ENCODE data around the gene CPSF4L. TPM values are rescaled to one million over a fixed set of nuclear protein-coding genes. Genes with fewer than 3 reads are reported as not detected.

The CPSF4L gene
- total and polyA plus RNA-seq, 2 experiments from 2014 or later: not detected

- no peak for DNase-seq (ENCODE audit: low spot score)
- 55% methylated on average over 10 of the region's 10 CpGs for WGBS (ENCODE audit: low lambda C conversion rate, missing lambda C conversion rate)
- Histone ChIP-seq H2AFZ (no peak overlapping the region), H3K27me3 (no peaks in the 10 kb centered on the region), H4K20me1 (ENCODE audit: insufficient read depth, poor library complexity, severe bottlenecking) (peaks cover 79% of the 10 kb centered on the region), H3K4me3 (no peak overlapping the region), H3K27ac (peak overlapping the region; percentile 9), H3K4me1 (ENCODE audit: insufficient read depth) (peaks cover 26% of the 10 kb centered on the region), H3K36me3 (replicated peaks; ENCODE audit: insufficient read depth, low read depth) (no peaks in the 10 kb centered on the region), H3K9me2 (replicated peaks; ENCODE audit: insufficient read depth) (no peaks in the 10 kb centered on the region), H3K9me3 (ENCODE audit: low read depth) (no peaks in the 10 kb centered on the region), H3K79me2 (peaks cover 58% of the 10 kb centered on the region), H3K4me2 (no peak overlapping the region)
- TF ChIP-seq CTCF (IDR thresholded peaks at IDR 0.05; ENCODE audit: poor library complexity): no peak
- no peak for TF ChIP-seq EZH2 (IDR thresholded peaks at IDR 0.05; ENCODE audit: borderline replicate concordance)
- TF ChIP-seq EZH2phosphoT487 (IDR thresholded peaks at IDR 0.05; ENCODE audit: low read depth, severe bottlenecking, unreplicated experiment): no peak
These were observed 22.2 kb upstream of the CPSF4L start for GRCh38 chr17:73283841-73284282.

GRCh38 chr17:73283250-73283649 lies 21.6 kb upstream of the CPSF4L start:
- Histone ChIP-seq H3K36me3 (replicated peaks; ENCODE audit: insufficient read depth, low read depth) (no peaks in the 10 kb centered on the region), H4K20me1 (ENCODE audit: insufficient read depth, poor library complexity, severe bottlenecking) (peaks cover 73% of the 10 kb centered on the region), H3K9me2 (replicated peaks; ENCODE audit: insufficient read depth) (no peaks in the 10 kb centered on the region), H3K27me3 (no peaks in the 10 kb centered on the region), H3K79me2 (peaks cover 52% of the 10 kb centered on the region), H3K9me3 (ENCODE audit: low read depth) (no peaks in the 10 kb centered on the region), H3K4me3 (no peak overlapping the region), H3K4me1 (ENCODE audit: insufficient read depth) (peaks cover 27% of the 10 kb centered on the region), H2AFZ (no peak overlapping the region), H3K4me2 (no peak overlapping the region), H3K27ac (peak overlapping the region; percentile 3)
- no peak for TF ChIP-seq CTCF (IDR thresholded peaks at IDR 0.05; ENCODE audit: poor library complexity)
- TF ChIP-seq EZH2 (IDR thresholded peaks at IDR 0.05; ENCODE audit: borderline replicate concordance): no peak
- no peak for TF ChIP-seq EZH2phosphoT487 (IDR thresholded peaks at IDR 0.05; ENCODE audit: low read depth, severe bottlenecking, unreplicated experiment)
- 96% methylated on average over 5 of the region's 5 CpGs for WGBS (ENCODE audit: low lambda C conversion rate, missing lambda C conversion rate)
- no peak for DNase-seq (ENCODE audit: low spot score)

GRCh38 chr17:73282629-73283028 lies 20.9 kb upstream of the CPSF4L start:
- Histone ChIP-seq H3K9me3 (ENCODE audit: low read depth) (no peaks in the 10 kb centered on the region), H3K4me2 (no peak overlapping the region), H3K4me3 (no peak overlapping the region), H4K20me1 (ENCODE audit: insufficient read depth, poor library complexity, severe bottlenecking) (peaks cover 67% of the 10 kb centered on the region), H3K9me2 (replicated peaks; ENCODE audit: insufficient read depth) (no peaks in the 10 kb centered on the region), H3K36me3 (replicated peaks; ENCODE audit: insufficient read depth, low read depth) (no peaks in the 10 kb centered on the region), H3K27me3 (no peaks in the 10 kb centered on the region), H3K79me2 (peaks cover 46% of the 10 kb centered on the region), H3K4me1 (ENCODE audit: insufficient read depth) (peaks cover 27% of the 10 kb centered on the region), H3K27ac (no peak overlapping the region), H2AFZ (no peak overlapping the region)
- no peak for TF ChIP-seq CTCF (IDR thresholded peaks at IDR 0.05; ENCODE audit: poor library complexity)
- TF ChIP-seq EZH2phosphoT487 (IDR thresholded peaks at IDR 0.05; ENCODE audit: low read depth, severe bottlenecking, unreplicated experiment): no peak
- no peak for TF ChIP-seq EZH2 (IDR thresholded peaks at IDR 0.05; ENCODE audit: borderline replicate concordance)
- DNase-seq (ENCODE audit: low spot score): no peak
- WGBS (ENCODE audit: low lambda C conversion rate, missing lambda C conversion rate): 92% methylated on average over 9 of the region's 9 CpGs

GRCh38 chr17:73281928-73282327 lies 20.2 kb upstream of the CPSF4L start:
- Histone ChIP-seq H3K9me3 (ENCODE audit: low read depth) (no peaks in the 10 kb centered on the region), H3K36me3 (replicated peaks; ENCODE audit: insufficient read depth, low read depth) (no peaks in the 10 kb centered on the region), H3K27ac (no peak overlapping the region), H3K4me2 (no peak overlapping the region), H4K20me1 (ENCODE audit: insufficient read depth, poor library complexity, severe bottlenecking) (peaks cover 60% of the 10 kb centered on the region), H3K4me3 (no peak overlapping the region), H3K79me2 (peaks cover 39% of the 10 kb centered on the region), H3K27me3 (no peaks in the 10 kb centered on the region), H3K4me1 (ENCODE audit: insufficient read depth) (peaks cover 27% of the 10 kb centered on the region), H3K9me2 (replicated peaks; ENCODE audit: insufficient read depth) (no peaks in the 10 kb centered on the region), H2AFZ (no peak overlapping the region)
- TF ChIP-seq EZH2phosphoT487 (IDR thresholded peaks at IDR 0.05; ENCODE audit: low read depth, severe bottlenecking, unreplicated experiment): no peak
- no peak for TF ChIP-seq CTCF (IDR thresholded peaks at IDR 0.05; ENCODE audit: poor library complexity)
- TF ChIP-seq EZH2 (IDR thresholded peaks at IDR 0.05; ENCODE audit: borderline replicate concordance): no peak
- DNase-seq (ENCODE audit: low spot score): no peak
- WGBS (ENCODE audit: low lambda C conversion rate, missing lambda C conversion rate): 87% methylated on average over 7 of the region's 7 CpGs
